Fibroblast of lung (primary cell): ENCODE data around the gene INTS2. TPM values are rescaled to one million over a fixed set of nuclear protein-coding genes. Genes with fewer than 3 reads are reported as not detected.

ENCODE experiments used
- DNase-seq, 2 donors: peaks; one replicate each; pipeline versions ENCODE4 v3.0.0 to v3.0.0-alpha.2; 2010; ENCODE audit warnings: low read depth in 2 of 2
- H2AFZ ChIP-seq: 2 replicates; pipeline ENCODE4 v1.5.1; 2012; ENCODE audit warnings: low read length, control low read depth, inconsistent platforms
- H3K27ac ChIP-seq: 2 replicates; pipeline ENCODE4 v1.5.1; 2011; ENCODE audit warnings: low read length, control low read depth; ENCODE audit not compliant: insufficient read depth
- H3K27me3 ChIP-seq: 2 replicates; pipeline ENCODE4 v1.5.1; 2011; ENCODE audit warnings: mild to moderate bottlenecking, low read length; ENCODE audit not compliant: control insufficient read depth, insufficient read depth
- H3K36me3 ChIP-seq: 2 replicates; pipeline ENCODE4 v1.5.1; 2011; ENCODE audit warnings: low read length; ENCODE audit not compliant: control insufficient read depth, insufficient read depth
- H3K4me1 ChIP-seq: 2 replicates; pipeline ENCODE4 v1.5.1; 2011; ENCODE audit warnings: low read length; ENCODE audit not compliant: control insufficient read depth, insufficient read depth; ENCODE audit errors: extremely low read depth
- H3K4me2 ChIP-seq: 2 replicates; pipeline ENCODE4 v1.5.1; 2011; ENCODE audit warnings: low read length, control low read depth; ENCODE audit not compliant: insufficient read depth; ENCODE audit errors: extremely low read depth
- H3K4me3 ChIP-seq, 4 experiments: fragments of 200-600 bp in 1 of 4; sonication (generic) in 1 of 4; replicated peaks in 1 of 4; 2 replicates each; pipeline ENCODE4 v1.5.1; 2011 to 2016; ENCODE audit warnings: low read length in 4 of 4, low read depth in 3 of 4, mild to moderate bottlenecking in 3 of 4, control low read depth in 2 of 4, inconsistent platforms in 1 of 4, mixed read lengths in 1 of 4; ENCODE audit not compliant: insufficient read depth in 1 of 4; ENCODE audit errors: control extremely low read depth in 1 of 4
- H3K79me2 ChIP-seq: 2 replicates; pipeline ENCODE4 v1.5.1; 2012; ENCODE audit warnings: mild to moderate bottlenecking, low read length, inconsistent platforms; ENCODE audit not compliant: control insufficient read depth, insufficient read depth
- H3K9ac ChIP-seq: 2 replicates; pipeline ENCODE4 v1.5.1; 2011; ENCODE audit warnings: mild to moderate bottlenecking, low read length, control low read depth; ENCODE audit not compliant: insufficient read depth
- H3K9me3 ChIP-seq: 2 replicates; pipeline ENCODE4 v1.5.1; 2012; ENCODE audit warnings: low read depth, low read length; ENCODE audit not compliant: control insufficient read depth, insufficient read depth
- H4K20me1 ChIP-seq: 2 replicates; pipeline ENCODE4 v1.5.1; 2011; ENCODE audit warnings: low read length; ENCODE audit not compliant: control insufficient read depth, insufficient read depth; ENCODE audit errors: extremely low read depth
- CTCF ChIP-seq, 2 donors: IDR thresholded peaks in 1 of 2; conservative IDR thresholded peaks in 1 of 2; 1 replicate in 1 of 2; 2 replicates in 1 of 2; pipeline ENCODE4 v1.5.1; 2011 to 2012; ENCODE audit warnings: low read length in 2 of 2, control low read depth in 1 of 2, inconsistent platforms in 1 of 2, low read depth in 1 of 2, mild to moderate bottlenecking in 1 of 2
- EZH2 ChIP-seq: IDR thresholded peaks from 2 replicates; pipeline ENCODE4 v1.5.1; 2012; ENCODE audit warnings: low read length, control low read depth, mild to moderate bottlenecking; ENCODE audit errors: missing control alignments
- polyA plus RNA-seq, 2 donors: library from polyadenylated mRNA; depleted of rRNA in 1 of 2; stranded (reverse) in 1 of 2; unstranded in 1 of 2; fragments of >200 nt; gene quantifications; 2 replicates each; pipeline ENCODE4 v1.2.1, GENCODE V29; 2011 to 2012; ENCODE audit warnings: missing spikeins in 1 of 2
- total RNA-seq: library from RNA; depleted of rRNA; stranded (reverse); fragments of >200 nt; gene quantifications from 2 replicates; pipeline ENCODE4 v1.2.1, GENCODE V29; 2014

INTS2 gene
- total and polyA plus RNA-seq, 2 donors (not counting 1 experiment from before 2014, with no cell fraction given) = 9.3 to 16.0 TPM

GRCh38 chr17:61846761-61847375 is 80.9 kb downstream of the INTS2 start:
- no peaks in the 10 kb centered on the region for H3K36me3 ChIP-seq

DNA sequence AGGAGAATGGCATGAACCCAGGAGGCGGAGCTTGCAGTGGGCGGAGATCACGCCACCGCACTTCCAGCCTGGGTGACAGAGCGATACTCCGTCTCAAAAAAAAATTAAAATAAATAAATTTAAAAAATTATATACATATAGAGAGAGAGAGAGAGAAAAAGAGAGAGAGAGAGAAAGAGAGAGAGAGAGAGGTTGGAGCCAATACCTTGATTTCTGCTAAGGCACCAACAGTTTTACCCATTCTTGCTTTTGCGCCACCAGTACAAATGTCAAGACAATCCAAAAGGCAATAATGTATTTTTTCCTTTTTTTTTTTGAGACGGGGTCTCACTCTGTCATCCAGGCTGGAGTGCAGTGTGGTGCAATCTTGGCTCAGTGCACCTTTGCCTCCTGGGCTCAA is 81.7 kb downstream of the INTS2 start:
- Histone ChIP-seq H3K4me3 (no peak overlapping the region), H3K9ac (no peak overlapping the region), H4K20me1 (no peaks in the 10 kb centered on the region), H3K4me1 (no peaks in the 10 kb centered on the region), H3K36me3 (no peaks in the 10 kb centered on the region), H3K9me3 (no peaks in the 10 kb centered on the region), H3K4me2 (no peak overlapping the region), H2AFZ (no peak overlapping the region), H3K27ac (no peak overlapping the region), H3K27me3 (no peaks in the 10 kb centered on the region), H3K79me2 (no peaks in the 10 kb centered on the region)
- TF ChIP-seq CTCF (conservative IDR thresholded peaks at IDR 0.05 in 1 of 2, IDR thresholded peaks at IDR 0.05 in 1 of 2; ENCODE audit: low read depth in 1 of 2, low read length in 2 of 2) = no peak
- DNase-seq = no peak

More at GRCh38 chr17:61846761-61847375, 80.9 kb downstream of the INTS2 start:
- DNase-seq = no peak
- Histone ChIP-seq H3K4me3 (no peak overlapping the region), H3K9me3 (no peaks in the 10 kb centered on the region), H3K27me3 (no peaks in the 10 kb centered on the region), H3K4me2 (no peak overlapping the region), H3K4me1 (no peaks in the 10 kb centered on the region), H3K9ac (no peak overlapping the region), H3K79me2 (no peaks in the 10 kb centered on the region), H4K20me1 (no peaks in the 10 kb centered on the region), H3K27ac (no peak overlapping the region), H2AFZ (no peak overlapping the region)
- TF ChIP-seq CTCF (conservative IDR thresholded peaks at IDR 0.05 in 1 of 2, IDR thresholded peaks at IDR 0.05 in 1 of 2; ENCODE audit: low read depth in 1 of 2, low read length in 2 of 2) (no peak), EZH2 (no peak)

GRCh38 chr17:61843435-61843834 is 84.3 kb downstream of the INTS2 start:
- TF ChIP-seq CTCF (conservative IDR thresholded peaks at IDR 0.05 in 1 of 2, IDR thresholded peaks at IDR 0.05 in 1 of 2; ENCODE audit: low read depth in 1 of 2, low read length in 2 of 2) (no peak), EZH2 (no peak)
- no peak for DNase-seq
- Histone ChIP-seq H3K9ac (no peak overlapping the region), H3K79me2 (no peaks in the 10 kb centered on the region), H3K36me3 (no peaks in the 10 kb centered on the region), H3K27ac (no peak overlapping the region), H3K27me3 (no peaks in the 10 kb centered on the region), H3K9me3 (no peaks in the 10 kb centered on the region), H2AFZ (no peak overlapping the region), H3K4me2 (no peak overlapping the region), H4K20me1 (no peaks in the 10 kb centered on the region), H3K4me3 (no peak overlapping the region), H3K4me1 (no peaks in the 10 kb centered on the region)
